Adrenal gland (tissue), 12 donors: Measurements from ENCODE around the gene AHRR. TPM values are rescaled to one million over a fixed set of nuclear protein-coding genes. Genes with fewer than 3 reads are reported as not detected.

Experiments used
- DNase-seq, 7 donors: peaks; one replicate each; pipeline ENCODE4 v3.0.0-alpha.2; 2019 to 2020
- H3K27ac ChIP-seq, 5 donors: fragments of 200-600 bp; sonication (generic) in 4 of 5; 1 replicate in 3 of 5; 2 replicates in 2 of 5; pipeline versions ENCODE4 v1.5.1 to v1.8.0; 2016 to 2020; ENCODE audit warnings: mild to moderate bottlenecking in 1 of 5
- H3K27me3 ChIP-seq: fragments of 200-600 bp; 2 replicates; pipeline ENCODE4 v1.8.0; 2021
- H3K36me3 ChIP-seq, 2 donors: fragments of 200-600 bp; replicated peaks in 1 of 2; 1 replicate in 1 of 2; 2 replicates in 1 of 2; pipeline versions ENCODE4 v1.5.1 to v1.8.0; 2018 to 2022
- H3K4me1 ChIP-seq, 2 donors: fragments of 200-600 bp; replicated peaks in 1 of 2; 1 replicate in 1 of 2; 2 replicates in 1 of 2; pipeline versions ENCODE4 v1.5.1 to v1.8.0; 2018 to 2021
- H3K4me3 ChIP-seq, 4 donors: fragments of 200-600 bp; sonication (generic) in 3 of 4; one replicate each; pipeline ENCODE4 v1.5.1; 2016 to 2018
- H3K9me3 ChIP-seq, 3 donors: fragments of 200-600 bp; sonication (generic) in 1 of 3; replicated peaks in 1 of 3; 1 replicate in 2 of 3; 2 replicates in 1 of 3; pipeline versions ENCODE4 v1.5.1 to v1.8.0; 2016 to 2021
- CTCF ChIP-seq, 6 experiments: fragments of 450-650 bp in 4 of 6; fragments of 200-600 bp in 2 of 6; sonication (generic) in 1 of 6; IDR thresholded peaks; 1 replicate in 5 of 6; 2 replicates in 1 of 6; pipeline versions ENCODE4 v1.5.1 to v1.8.0; 2016 to 2021; ENCODE audit warnings: antibody characterized with exemption in 6 of 6, mild to moderate bottlenecking in 2 of 6, moderate library complexity in 1 of 6
- POLR2A ChIP-seq, 2 donors: fragments of 450-650 bp; IDR thresholded peaks; one replicate each; pipeline ENCODE4 v1.6.1; 2017; ENCODE audit warnings: antibody characterized with exemption in 2 of 2, mild to moderate bottlenecking in 2 of 2, moderate library complexity in 1 of 2
- WGBS, 4 donors: extraction: QIAGEN DNeasy Blood & Tissue Kit in 2 of 4; methylation state at CpG; one replicate each; pipeline versions ENCODE4 v1.1.5 to v1.1.7; 2013 to 2017; 5-methylcytosine and 5-hydroxymethylcytosine counted together
- intact Hi-C, 2 donors: fragments of 100-400 bp; cut with DNase I; formaldehyde crosslinking; loops; one replicate each; pipeline versions ENCODE4 v1.14.1 to v1.15.0; 2022 to 2023
- polyA plus RNA-seq, 3 donors: library from polyadenylated mRNA; stranded (reverse); fragments of 200-250 nt in 2 of 3; fragments of 350-450 nt in 1 of 3; fragmentation: Illumina TruSeq in 1 of 3; extraction: RNeasy Lipid Tissue Mini Kit (QIAGEN cat#74804) in 1 of 3; gene quantifications; one replicate each; pipeline ENCODE4 v1.2.3, GENCODE V29; 2013 to 2014
- total RNA-seq, 9 donors: library from RNA; depleted of rRNA in 4 of 9; stranded (reverse); fragments of >200 nt in 4 of 9; fragments of 120-200 nt in 1 of 9; fragmentation: NEBNext Ultra II Directional in 1 of 9; extraction: Animal tissue kit (Norgen Biotek cat#: 25700) in 1 of 9; gene quantifications; one replicate each; pipeline versions ENCODE4 v1.1.0 to v1.2.4, GENCODE V29; 2013 to 2023
- donor health status: healthy with polysubstance abuse.
- donor health status: Bipolar disorder and iron deficiency.
- donor health status: DM: yes; HTN: yes; CAD: no.
- donor health status: DM: no; HTN: no; CAD: no.
- donor health status: DM: no; HTN: no; CAD: no.
- donor health status: DM: yes; HTN: yes; CAD: no.

Gene AHRR
- total and polyA plus RNA-seq, 12 donors = 0.17 to 3.6 (median 0.99) TPM

DNA sequence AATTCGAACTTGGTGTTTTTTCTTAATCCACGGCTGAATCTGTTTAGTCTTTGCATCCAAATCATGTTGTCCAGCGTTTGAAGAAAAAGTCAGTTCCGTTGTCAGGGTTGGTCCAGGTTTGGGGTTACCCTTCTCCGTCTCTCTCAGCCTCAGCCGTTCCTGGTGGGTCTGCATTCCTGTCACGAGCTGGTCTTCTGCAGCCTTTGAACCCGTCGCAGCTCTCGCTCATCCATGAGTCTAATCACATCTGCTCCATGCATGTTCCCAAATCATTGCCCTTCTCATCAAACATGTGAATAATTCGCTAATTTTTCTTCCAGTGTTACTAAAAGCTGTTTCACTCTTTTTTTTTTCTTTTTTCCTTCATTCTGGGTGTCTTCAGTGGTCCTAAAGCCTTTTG is 82.5 kb downstream of the AHRR start:
- Histone ChIP-seq H3K36me3 (no peaks in the 10 kb centered on the region), H3K27me3 (no peaks in the 10 kb centered on the region), H3K4me1 (peaks cover 11% of the 10 kb centered on the region in 2 donors), H3K4me3 (no peak overlapping the region), H3K9me3 (no peaks in the 10 kb centered on the region), H3K27ac (no peak overlapping the region)
- WGBS, 4 donors = 88 to 94% (median 90%) methylated on average over 11 of the region's 11 CpGs
- peak in 1 of 7 donors; percentile 28 for DNase-seq
- intact Hi-C loops = no loop called here
- no peak for TF ChIP-seq POLR2A (IDR thresholded peaks at IDR 0.05)
- TF ChIP-seq CTCF (IDR thresholded peaks at IDR 0.05) = no peak

GRCh38 chr5:404666-405241 is 83.2 kb downstream of the AHRR start:
- Histone ChIP-seq H3K9me3 (no peaks in the 10 kb centered on the region), H3K4me3 (no peak overlapping the region), H3K27me3 (no peaks in the 10 kb centered on the region), H3K4me1 (peaks cover 6 to 7% of the 10 kb centered on the region in 2 donors), H3K36me3 (no peaks in the 10 kb centered on the region), H3K27ac (no peak overlapping the region)
- TF ChIP-seq POLR2A (IDR thresholded peaks at IDR 0.05) = no peak
- TF ChIP-seq CTCF (IDR thresholded peaks at IDR 0.05) = no peak
- DNase-seq = peak in 1 of 7 donors; percentile 37
- WGBS, 4 donors = 88 to 92% (median 90%) methylated on average over 12 of the region's 12 CpGs
- intact Hi-C loops = no loop called here

- Histone ChIP-seq H3K27me3 (no peaks in the 10 kb centered on the region), H3K27ac (no peak overlapping the region), H3K4me1 (peaks cover under 1 to 1% of the 10 kb centered on the region in 2 donors), H3K36me3 (no peaks in the 10 kb centered on the region), H3K9me3 (no peaks in the 10 kb centered on the region), H3K4me3 (no peak overlapping the region)
- intact Hi-C loops = no loop called here
- TF ChIP-seq CTCF (IDR thresholded peaks at IDR 0.05) (no peak), POLR2A (IDR thresholded peaks at IDR 0.05) (no peak)
- DNase-seq = peak in 1 of 7 donors; percentile 23
- WGBS, 4 donors = 83 to 86% (median 84%) methylated on average over 18 of the region's 18 CpGs
Observed at GRCh38 chr5:405421-405820, 83.9 kb downstream of the AHRR start.

GRCh38 chr5:406041-406440 is 84.5 kb downstream of the AHRR start:
- intact Hi-C loops = no loop called here
- Histone ChIP-seq H3K36me3 (no peaks in the 10 kb centered on the region), H3K27ac (no peak overlapping the region), H3K9me3 (no peaks in the 10 kb centered on the region), H3K4me1 (no peaks in the 10 kb centered on the region), H3K27me3 (no peaks in the 10 kb centered on the region), H3K4me3 (no peak overlapping the region)
- 81 to 87% (median 85%) methylated on average over 9 of the region's 9 CpGs for WGBS, 4 donors
- DNase-seq = peak in 1 of 7 donors; percentile 5
- no peak for TF ChIP-seq CTCF (IDR thresholded peaks at IDR 0.05)
- no peak for TF ChIP-seq POLR2A (IDR thresholded peaks at IDR 0.05)
